PC-3 (cell line): Measurements from ENCODE around the gene HOXD12.

Experiments
- CTCF ChIP-seq: fragments of 300-600 bp; sonication (generic); conservative IDR thresholded peaks from 2 replicates; pipeline ENCODE4 v1.5.1; 2017; ENCODE audit warnings: antibody characterized with exemption, low read depth, mild to moderate bottlenecking, low read length
- EZH2 ChIP-seq: fragments of 300-600 bp; sonication (generic); IDR thresholded peaks from one replicate; pipeline ENCODE4 v1.6.1; 2017; ENCODE audit warnings: antibody characterized with exemption, mild to moderate bottlenecking, low read length; ENCODE audit not compliant: unreplicated experiment
- EZH2phosphoT487 ChIP-seq: fragments of 300-600 bp; sonication (generic); IDR thresholded peaks from 2 replicates; pipeline ENCODE4 v1.6.1; 2018; ENCODE audit warnings: mild to moderate bottlenecking, antibody characterized with exemption, low read length, borderline replicate concordance

DNA sequence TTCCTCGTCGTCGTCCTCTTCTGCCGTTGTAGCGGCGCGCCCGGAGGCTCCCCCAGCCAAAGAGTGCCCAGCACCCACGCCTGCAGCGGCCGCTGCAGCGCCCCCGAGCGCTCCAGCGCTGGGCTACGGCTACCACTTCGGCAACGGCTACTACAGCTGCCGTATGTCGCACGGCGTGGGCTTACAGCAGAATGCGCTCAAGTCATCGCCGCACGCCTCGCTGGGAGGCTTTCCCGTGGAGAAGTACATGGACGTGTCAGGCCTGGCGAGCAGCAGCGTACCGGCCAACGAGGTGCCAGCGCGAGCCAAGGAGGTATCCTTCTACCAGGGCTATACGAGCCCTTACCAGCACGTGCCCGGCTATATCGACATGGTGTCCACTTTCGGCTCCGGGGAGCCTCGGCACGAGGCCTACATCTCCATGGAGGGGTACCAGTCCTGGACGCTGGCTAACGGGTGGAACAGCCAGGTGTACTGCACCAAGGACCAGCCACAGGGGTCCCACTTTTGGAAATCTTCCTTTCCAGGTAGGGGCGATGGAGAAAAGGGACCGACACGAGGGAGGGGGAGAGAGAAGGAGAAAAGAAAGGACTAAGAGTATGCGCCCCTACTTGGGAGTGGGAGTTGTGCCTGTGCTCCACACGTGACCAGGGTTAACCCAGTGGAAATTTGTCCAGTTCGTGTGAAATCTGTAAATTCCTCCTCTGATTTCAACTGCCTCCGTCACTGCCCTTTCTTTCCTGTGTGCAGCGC is 6.3 kb upstream of the HOXD12 start:
- peak; percentile 26; the same call in 1 of the 2 replicates for TF ChIP-seq CTCF
- no peak for TF ChIP-seq EZH2
- TF ChIP-seq EZH2phosphoT487: no peak
